ENCODE measurements around the gene SIM2. TPM values are rescaled to one million over a fixed set of nuclear protein-coding genes. Genes with fewer than 3 reads are reported as not detected.

Gene SIM2
- total RNA-seq, 1 experiment from 2014 or later, result 23.9 TPM

DNA sequence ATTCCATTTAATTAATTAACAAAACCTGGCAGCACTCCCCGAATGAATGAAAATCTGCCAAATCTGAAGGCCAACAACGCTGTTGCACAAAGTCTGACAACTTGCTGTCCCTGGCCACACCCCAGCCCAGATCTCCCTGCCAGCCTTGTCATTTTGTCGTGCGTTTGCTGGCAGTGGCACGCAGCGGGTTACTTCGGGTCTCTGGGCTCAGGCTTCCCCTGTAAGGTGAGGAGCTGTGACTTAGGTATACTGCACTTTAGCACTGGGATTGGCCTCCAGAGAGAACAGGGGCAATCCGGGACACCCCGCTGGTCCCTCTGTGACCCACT is 34.3 kb upstream of the SIM2 start:
- Histone ChIP-seq H3K4me1 (ENCODE audit: control insufficient read depth in 1 of 2, insufficient read depth in 2 of 2, low read length in 2 of 2) (peaks cover 0 to 8% of the 10 kb centered on the region in 2 experiments; a peak in 3 of 4 replicates), H3K9ac (ENCODE audit: low read length) (no peak overlapping the region), H3K9me3 (ENCODE audit: control insufficient read depth in 1 of 2, insufficient read depth in 1 of 2, low read depth in 1 of 2, low read length in 2 of 2) (no peaks in the 10 kb centered on the region), H3K79me2 (ENCODE audit: insufficient read depth, low read length) (no peaks in the 10 kb centered on the region), H3K4me2 (ENCODE audit: low read length) (no peak overlapping the region), H3K27ac (ENCODE audit: low read depth, low read length) (no peak overlapping the region), H3K27me3 (ENCODE audit: insufficient read depth, low read length) (no peaks in the 10 kb centered on the region), H3K9me2 (ENCODE audit: insufficient read depth) (no peaks in the 10 kb centered on the region), H3K4me3 (replicated peaks in 1 of 2; ENCODE audit: low read depth in 1 of 2, low read length in 2 of 2) (no peak overlapping the region), H4K20me1 (ENCODE audit: insufficient read depth) (no peaks in the 10 kb centered on the region), H2AFZ (ENCODE audit: low read depth, low read length, poor library complexity, severe bottlenecking) (no peak overlapping the region), H3K36me3 (ENCODE audit: control insufficient read depth in 1 of 2, insufficient read depth in 2 of 2, low read length in 2 of 2) (no peaks in the 10 kb centered on the region)
- intact Hi-C loops (cut with micrococcal nuclease), result no loop called here
- BruUV-seq (replicated peaks), result no TSS peak
- ChIA-PET CTCF (no interaction called here), RAD21 (ENCODE audit: low non-redundant PET in 1 of 2, low total read pairs in 2 of 2, uncharacterized antibody in 2 of 2, unreplicated experiment in 2 of 2) (no interaction called here), POLR2A (no interaction called here)
- TF ChIP-seq EZH2 (IDR thresholded peaks at IDR 0.05) (no peak), CEBPB (IDR thresholded peaks at IDR 0.05; ENCODE audit: low read depth) (no peak), YY1 (IDR thresholded peaks at IDR 0.05; ENCODE audit: extremely low read depth, insufficient replicate concordance, low read depth, low read length) (no peak), RAD21 (IDR thresholded peaks at IDR 0.05; ENCODE audit: low read depth) (no peak)
- TF ChIP-seq, protein P1, sequence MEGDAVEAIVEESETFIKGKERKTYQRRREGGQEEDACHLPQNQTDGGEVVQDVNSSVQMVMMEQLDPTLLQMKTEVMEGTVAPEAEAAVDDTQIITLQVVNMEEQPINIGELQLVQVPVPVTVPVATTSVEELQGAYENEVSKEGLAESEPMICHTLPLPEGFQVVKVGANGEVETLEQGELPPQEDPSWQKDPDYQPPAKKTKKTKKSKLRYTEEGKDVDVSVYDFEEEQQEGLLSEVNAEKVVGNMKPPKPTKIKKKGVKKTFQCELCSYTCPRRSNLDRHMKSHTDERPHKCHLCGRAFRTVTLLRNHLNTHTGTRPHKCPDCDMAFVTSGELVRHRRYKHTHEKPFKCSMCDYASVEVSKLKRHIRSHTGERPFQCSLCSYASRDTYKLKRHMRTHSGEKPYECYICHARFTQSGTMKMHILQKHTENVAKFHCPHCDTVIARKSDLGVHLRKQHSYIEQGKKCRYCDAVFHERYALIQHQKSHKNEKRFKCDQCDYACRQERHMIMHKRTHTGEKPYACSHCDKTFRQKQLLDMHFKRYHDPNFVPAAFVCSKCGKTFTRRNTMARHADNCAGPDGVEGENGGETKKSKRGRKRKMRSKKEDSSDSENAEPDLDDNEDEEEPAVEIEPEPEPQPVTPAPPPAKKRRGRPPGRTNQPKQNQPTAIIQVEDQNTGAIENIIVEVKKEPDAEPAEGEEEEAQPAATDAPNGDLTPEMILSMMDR (IDR thresholded peaks at IDR 0.05 in 2 of 3, conservative IDR thresholded peaks at IDR 0.05 in 1 of 3; ENCODE audit: borderline replicate concordance in 1 of 3, insufficient read depth in 1 of 3, low read depth in 2 of 3, low read length in 2 of 3), result no peak
- ATAC-seq (no peak), DNase-seq (ENCODE audit: low read depth, low spot score) (no peak)

DNA sequence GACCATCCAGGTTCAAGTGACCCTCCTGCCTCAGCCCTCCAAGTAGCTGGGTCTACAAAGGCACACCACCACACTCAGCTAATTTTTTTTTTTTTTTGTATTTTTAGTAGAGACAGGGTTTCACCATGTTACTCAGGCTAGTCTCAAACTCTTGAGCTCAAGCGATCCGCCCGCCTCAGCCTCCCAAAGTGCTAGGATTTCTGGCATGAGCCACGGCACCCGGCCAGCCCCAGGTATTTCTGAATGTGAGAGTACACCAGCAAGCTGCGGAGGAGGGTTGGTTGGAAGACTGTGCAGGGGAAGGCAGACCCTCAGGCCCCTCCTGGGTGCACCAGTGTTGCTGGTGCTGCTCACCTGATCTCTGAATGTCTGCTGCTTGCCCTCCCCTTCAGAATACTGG is 33.1 kb upstream of the SIM2 start:
- no peak overlapping the region for H3K9ac ChIP-seq (ENCODE audit: low read length)
- no peak overlapping the region for H3K4me3 ChIP-seq (replicated peaks in 1 of 2; ENCODE audit: low read depth in 1 of 2, low read length in 2 of 2)
- H2AFZ ChIP-seq (ENCODE audit: low read depth, low read length, poor library complexity, severe bottlenecking), result no peak overlapping the region
- intact Hi-C loops (cut with micrococcal nuclease), result no loop called here
- ATAC-seq, result no peak
- H3K4me2 ChIP-seq (ENCODE audit: low read length), result no peak overlapping the region
- H3K4me1 ChIP-seq (ENCODE audit: control insufficient read depth in 1 of 2, insufficient read depth in 2 of 2, low read length in 2 of 2), result peaks cover 0 to 8% of the 10 kb centered on the region in 2 experiments; a peak in 3 of 4 replicates
- ChIA-PET CTCF (no interaction called here), RAD21 (ENCODE audit: low non-redundant PET in 1 of 2, low total read pairs in 2 of 2, uncharacterized antibody in 2 of 2, unreplicated experiment in 2 of 2) (no interaction called here), POLR2A (no interaction called here)
- DNase-seq (ENCODE audit: low read depth, low spot score), result no peak
- H3K27ac ChIP-seq (ENCODE audit: low read depth, low read length), result no peak overlapping the region
- H3K27me3 ChIP-seq (ENCODE audit: insufficient read depth, low read length), result no peaks in the 10 kb centered on the region
- H3K9me3 ChIP-seq (ENCODE audit: control insufficient read depth in 1 of 2, insufficient read depth in 1 of 2, low read depth in 1 of 2, low read length in 2 of 2), result no peaks in the 10 kb centered on the region
- no peaks in the 10 kb centered on the region for H3K9me2 ChIP-seq (ENCODE audit: insufficient read depth)
- H3K36me3 ChIP-seq (ENCODE audit: control insufficient read depth in 1 of 2, insufficient read depth in 2 of 2, low read length in 2 of 2), result no peaks in the 10 kb centered on the region
- TF ChIP-seq, protein P2, sequence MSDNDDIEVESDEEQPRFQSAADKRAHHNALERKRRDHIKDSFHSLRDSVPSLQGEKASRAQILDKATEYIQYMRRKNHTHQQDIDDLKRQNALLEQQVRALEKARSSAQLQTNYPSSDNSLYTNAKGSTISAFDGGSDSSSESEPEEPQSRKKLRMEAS (IDR thresholded peaks at IDR 0.05), result no peak
- no peaks in the 10 kb centered on the region for H3K79me2 ChIP-seq (ENCODE audit: insufficient read depth, low read length)
- BruUV-seq (replicated peaks), result no TSS peak
- H4K20me1 ChIP-seq (ENCODE audit: insufficient read depth), result no peaks in the 10 kb centered on the region
